ENCODE results near the gene MEIKIN. TPM values are rescaled to one million over a fixed set of nuclear protein-coding genes. Genes with fewer than 3 reads are reported as not detected.
"Not testable (repeated sequence)": the region's sequence is repeated elsewhere in the genome, so short reads cannot be mapped to it uniquely, and the experiment has no call there.

The MEIKIN gene
- total RNA-seq, 2 donors from 2014 or later = not detected

DNA sequence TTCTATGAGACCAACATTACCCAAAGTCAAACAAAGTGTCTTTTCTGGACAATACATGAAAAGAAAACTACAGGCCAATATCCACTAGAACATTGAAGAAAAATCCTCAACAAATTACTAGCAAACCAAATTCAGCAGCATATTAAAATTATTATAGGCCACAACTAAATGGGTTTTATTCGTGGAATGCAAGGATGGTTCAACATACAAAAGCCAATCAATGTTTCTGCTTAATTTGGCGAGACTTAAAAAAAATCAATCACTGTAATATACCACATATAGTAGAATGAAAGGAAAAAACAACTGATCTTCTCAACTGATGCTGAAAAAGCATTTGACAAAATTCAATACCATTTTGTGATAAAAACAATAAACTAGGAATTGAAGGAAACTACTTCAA lies 96.8 kb downstream of the MEIKIN start:
- no peaks in the 10 kb centered on the region for H3K27me3 Mint-ChIP-seq
- no peak overlapping the region for H3K4me3 Mint-ChIP-seq
- H3K36me3 Mint-ChIP-seq = peaks cover 49% of the 10 kb centered on the region
- DNase-seq (ENCODE audit: low spot score) (no peak), ATAC-seq (no peak)
- H3K9me3 Mint-ChIP-seq = peaks cover 22% of the 10 kb centered on the region
- H3K4me1 Mint-ChIP-seq (ENCODE audit: low read depth in 2 of 2) = peaks cover 3 to 4% of the 10 kb centered on the region in 2 donors
- H3K27ac Mint-ChIP-seq = no peak overlapping the region

DNA sequence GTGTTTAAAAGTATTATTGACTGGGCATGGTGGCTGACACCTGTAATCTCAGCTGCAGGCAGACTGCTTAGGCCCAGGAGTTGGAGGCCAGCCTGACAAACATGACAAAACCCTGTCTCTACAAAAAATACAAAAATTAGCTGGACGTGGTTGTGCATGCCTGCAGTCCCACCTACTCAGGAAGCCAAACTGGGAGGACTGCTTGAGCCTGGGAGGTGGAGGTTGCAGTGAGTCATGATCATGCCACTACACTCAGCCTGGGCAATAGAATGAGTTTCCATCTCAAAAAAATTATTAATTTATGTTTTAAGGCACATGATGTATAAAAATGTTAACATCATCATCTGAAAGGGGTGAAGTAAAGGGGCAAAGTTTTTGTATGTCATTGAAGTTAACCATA lies 98.9 kb downstream of the MEIKIN start:
- H3K36me3 Mint-ChIP-seq = peaks cover 48% of the 10 kb centered on the region
- no peak for ATAC-seq
- no peak overlapping the region for H3K4me3 Mint-ChIP-seq
- H3K4me1 Mint-ChIP-seq (ENCODE audit: low read depth in 2 of 2) = no peaks in the 10 kb centered on the region
- no peak for DNase-seq (ENCODE audit: low spot score)
- H3K9me3 Mint-ChIP-seq = peaks cover 23% of the 10 kb centered on the region
- no peaks in the 10 kb centered on the region for H3K27me3 Mint-ChIP-seq
- no peak overlapping the region for H3K27ac Mint-ChIP-seq

DNA sequence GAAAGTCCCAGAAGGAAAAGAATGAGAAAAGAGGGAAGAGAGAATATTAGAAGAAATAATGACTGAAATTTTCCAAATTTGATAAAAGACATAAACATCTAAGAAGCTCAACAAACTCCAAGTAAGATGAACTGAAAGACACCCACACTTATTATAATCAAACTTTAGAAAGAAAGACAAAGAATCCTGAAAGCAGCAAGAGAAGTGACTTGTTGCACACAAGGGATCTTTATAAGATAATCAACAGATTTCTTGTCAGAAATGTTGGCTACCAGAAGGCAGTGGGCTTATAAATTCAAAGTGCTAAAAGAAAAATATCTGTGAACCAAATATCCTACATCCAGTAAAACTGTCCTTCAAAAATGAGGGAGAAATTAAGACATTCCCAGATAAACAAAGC lies 99.6 kb downstream of the MEIKIN start:
- peaks cover 48% of the 10 kb centered on the region for H3K36me3 Mint-ChIP-seq
- no peak overlapping the region for H3K4me3 Mint-ChIP-seq
- no peak overlapping the region for H3K27ac Mint-ChIP-seq
- DNase-seq (ENCODE audit: low spot score) (no peak), ATAC-seq (no peak)
- H3K27me3 Mint-ChIP-seq = no peaks in the 10 kb centered on the region
- H3K4me1 Mint-ChIP-seq (ENCODE audit: low read depth in 2 of 2) = no peaks in the 10 kb centered on the region
- H3K9me3 Mint-ChIP-seq = peaks cover 23% of the 10 kb centered on the region

DNA sequence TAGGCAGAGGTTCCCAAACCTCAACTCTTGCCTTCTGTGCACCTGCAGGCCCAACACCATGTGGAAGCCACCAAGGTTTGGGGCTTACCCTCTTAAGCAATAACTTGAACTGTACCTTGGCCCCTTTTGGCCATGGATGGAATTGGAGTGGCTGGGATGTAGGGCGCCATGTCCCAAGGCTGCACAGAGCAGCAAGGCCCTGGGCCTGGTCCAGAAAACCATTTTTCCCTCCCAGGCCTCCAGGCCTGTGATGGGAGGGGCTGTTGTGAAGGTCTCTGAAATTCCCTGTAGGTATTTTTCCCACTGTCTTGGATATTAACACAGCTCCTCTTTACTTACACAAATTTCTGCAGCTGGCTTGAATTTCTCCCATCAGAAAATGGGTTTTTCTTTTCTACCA lies 102.5 kb downstream of the MEIKIN start:
- not testable (repeated sequence) for H3K27me3 Mint-ChIP-seq; H3K27ac Mint-ChIP-seq; DNase-seq (ENCODE audit: low spot score); ATAC-seq; H3K4me1 Mint-ChIP-seq (ENCODE audit: low read depth in 2 of 2); H3K4me3 Mint-ChIP-seq
- Mint-ChIP-seq H3K36me3 (peaks cover 44% of the 10 kb centered on the region), H3K9me3 (peaks cover 22% of the 10 kb centered on the region)

DNA sequence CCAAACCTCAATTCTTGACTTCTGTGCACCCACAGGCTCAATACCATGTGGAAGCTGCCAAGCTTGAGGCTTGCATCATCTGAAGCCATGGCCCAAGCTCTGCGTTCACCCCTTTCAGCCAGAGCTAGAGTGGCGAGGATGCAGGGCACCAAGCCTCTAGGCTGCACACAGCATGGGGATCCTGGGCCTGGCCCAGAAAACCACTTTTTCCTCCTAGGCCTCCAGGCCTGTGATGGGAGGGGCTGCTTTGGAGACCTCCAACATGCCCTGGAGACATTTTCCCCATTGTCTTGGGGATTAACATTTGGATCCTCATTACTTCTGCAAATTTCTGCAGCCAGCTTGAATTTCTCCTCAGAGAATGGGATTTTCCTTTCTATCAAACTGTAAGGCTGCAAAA lies 112.8 kb downstream of the MEIKIN start:
- H3K36me3 Mint-ChIP-seq; DNase-seq (ENCODE audit: low spot score); H3K27ac Mint-ChIP-seq; ATAC-seq; H3K27me3 Mint-ChIP-seq; H3K4me1 Mint-ChIP-seq (ENCODE audit: low read depth in 2 of 2); H3K9me3 Mint-ChIP-seq; H3K4me3 Mint-ChIP-seq: not testable (repeated sequence)

DNA sequence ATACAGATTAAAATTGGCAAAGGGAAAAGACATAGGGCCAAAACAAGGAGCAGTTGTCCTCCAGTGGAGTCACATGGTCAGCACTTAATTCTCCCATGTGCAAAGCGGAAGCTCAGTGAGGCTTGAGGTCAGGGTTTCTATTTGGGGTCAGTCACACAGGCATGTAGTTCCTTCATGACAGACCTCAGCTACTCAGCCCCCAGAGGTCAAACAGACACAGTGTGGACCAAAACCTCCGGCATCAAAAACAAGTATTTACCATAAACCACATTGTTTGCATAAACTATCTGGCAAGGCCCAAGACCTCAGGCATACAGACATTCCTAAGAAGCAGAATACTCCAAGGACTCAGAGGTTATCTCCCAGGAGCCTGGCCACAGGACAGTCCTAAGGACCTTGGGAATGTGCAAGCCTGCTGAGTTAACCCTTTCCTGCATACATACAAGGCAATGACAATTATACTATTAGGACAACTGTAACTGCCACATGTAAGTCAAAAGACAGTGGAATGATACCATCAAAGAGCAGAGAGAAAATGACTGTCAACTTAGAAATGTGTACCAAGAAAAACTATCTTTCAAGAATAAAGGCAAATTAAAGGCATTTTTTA lies 120.0 kb downstream of the MEIKIN start:
- no peaks in the 10 kb centered on the region for H3K36me3 Mint-ChIP-seq
- peaks cover 0 to 5% of the 10 kb centered on the region in 2 donors for H3K4me1 Mint-ChIP-seq (ENCODE audit: low read depth in 2 of 2)
- no peak overlapping the region for H3K4me3 Mint-ChIP-seq
- DNase-seq (ENCODE audit: low spot score) (no peak), ATAC-seq (no peak)
- H3K27me3 Mint-ChIP-seq = peaks cover 5 to 16% of the 10 kb centered on the region in 2 donors
- no peaks in the 10 kb centered on the region for H3K9me3 Mint-ChIP-seq
- no peak overlapping the region for H3K27ac Mint-ChIP-seq

DNA sequence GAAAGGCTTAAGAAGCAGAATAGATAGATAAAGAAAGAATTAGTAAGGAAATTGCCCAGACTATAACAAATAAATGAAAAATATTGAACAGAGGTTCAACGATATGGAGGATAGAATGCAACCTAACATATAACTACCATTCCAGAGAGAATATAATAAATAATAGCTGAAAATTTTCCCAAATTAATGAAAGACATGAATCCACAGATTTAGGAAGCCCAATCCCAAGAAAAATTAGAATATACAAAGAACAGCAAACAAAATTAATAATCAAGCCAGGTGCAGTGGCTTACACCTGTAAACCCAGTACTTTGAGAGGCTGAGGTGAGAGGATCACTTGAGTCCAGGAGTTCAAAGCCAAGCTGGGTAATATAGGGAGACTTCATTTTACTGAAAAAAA lies 120.8 kb downstream of the MEIKIN start:
- no peak overlapping the region for H3K27ac Mint-ChIP-seq
- no peak overlapping the region for H3K4me3 Mint-ChIP-seq
- H3K27me3 Mint-ChIP-seq = peaks cover 5 to 16% of the 10 kb centered on the region in 2 donors
- H3K9me3 Mint-ChIP-seq = no peaks in the 10 kb centered on the region
- H3K4me1 Mint-ChIP-seq (ENCODE audit: low read depth in 2 of 2) = peaks cover 0 to 5% of the 10 kb centered on the region in 2 donors
- DNase-seq (ENCODE audit: low spot score) = no peak
- ATAC-seq = no peak
- H3K36me3 Mint-ChIP-seq = no peaks in the 10 kb centered on the region

DNA sequence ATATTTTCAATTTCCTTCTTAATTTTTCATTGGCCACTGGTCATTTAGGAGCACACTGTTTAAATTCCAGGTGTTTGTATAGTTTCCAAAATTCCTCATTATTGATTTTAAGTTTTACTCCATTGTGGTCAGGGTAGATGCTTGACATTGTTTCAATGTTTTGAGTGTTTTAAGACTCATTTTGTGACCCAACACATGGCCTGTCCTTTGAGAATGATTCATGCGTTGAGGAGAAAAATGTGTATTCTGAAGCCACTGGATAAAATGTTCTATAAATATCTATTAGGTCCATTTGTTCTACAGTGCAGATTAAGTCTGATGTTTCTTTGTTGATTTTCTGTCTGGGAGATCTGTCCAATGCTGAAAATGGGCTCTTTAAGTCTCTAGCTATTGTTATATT lies 124.2 kb downstream of the MEIKIN start:
- DNase-seq (ENCODE audit: low spot score) (no peak), ATAC-seq (no peak)
- Mint-ChIP-seq H3K27ac (no peak overlapping the region), H3K9me3 (no peaks in the 10 kb centered on the region), H3K36me3 (no peaks in the 10 kb centered on the region), H3K4me3 (no peak overlapping the region), H3K4me1 (ENCODE audit: low read depth in 2 of 2) (peaks cover 4 to 6% of the 10 kb centered on the region in 2 donors), H3K27me3 (peaks cover 5 to 16% of the 10 kb centered on the region in 2 donors)

DNA sequence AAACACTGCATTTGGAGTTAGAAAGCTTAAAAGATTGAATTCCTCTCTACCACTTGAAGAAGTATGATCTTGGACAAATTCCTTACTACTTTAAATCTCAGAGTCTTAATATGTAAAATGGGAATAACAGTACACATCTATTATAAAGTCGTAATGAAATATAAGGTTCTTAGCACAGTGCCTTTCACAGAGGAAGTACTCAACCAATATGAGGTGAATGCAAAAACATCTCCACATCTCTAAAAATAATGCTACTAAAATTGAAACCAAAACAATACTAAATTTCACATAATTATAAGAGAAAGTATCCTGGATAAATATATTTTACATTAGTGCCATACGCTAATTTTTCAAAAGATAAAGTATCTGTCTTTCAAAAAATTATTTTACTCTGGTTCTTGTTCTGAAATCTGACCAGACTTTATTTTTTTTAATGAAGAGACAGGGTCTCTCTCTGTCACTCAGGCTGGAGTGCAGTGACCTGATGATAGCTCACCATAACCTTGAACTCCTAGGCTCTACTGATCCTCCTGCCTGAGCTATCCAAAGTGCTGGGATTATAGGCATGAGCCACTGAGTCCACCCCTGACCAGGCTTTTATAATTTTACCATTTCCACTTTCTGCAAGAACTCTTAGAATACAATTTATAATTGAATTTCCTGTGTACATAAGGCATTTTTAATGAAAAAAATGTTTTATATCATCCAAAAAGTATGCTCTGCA lies 127.3 kb downstream of the MEIKIN start:
- H3K4me1 Mint-ChIP-seq (ENCODE audit: low read depth in 2 of 2) = peaks cover 4 to 6% of the 10 kb centered on the region in 2 donors
- H3K36me3 Mint-ChIP-seq = no peaks in the 10 kb centered on the region
- ATAC-seq = no peak
- H3K9me3 Mint-ChIP-seq = no peaks in the 10 kb centered on the region
- no peak overlapping the region for H3K4me3 Mint-ChIP-seq
- no peak for DNase-seq (ENCODE audit: low spot score)
- H3K27ac Mint-ChIP-seq = peak overlapping the region in 1 of 2 donors; percentile 27
- peaks cover 3 to 13% of the 10 kb centered on the region in 2 donors for H3K27me3 Mint-ChIP-seq

DNA sequence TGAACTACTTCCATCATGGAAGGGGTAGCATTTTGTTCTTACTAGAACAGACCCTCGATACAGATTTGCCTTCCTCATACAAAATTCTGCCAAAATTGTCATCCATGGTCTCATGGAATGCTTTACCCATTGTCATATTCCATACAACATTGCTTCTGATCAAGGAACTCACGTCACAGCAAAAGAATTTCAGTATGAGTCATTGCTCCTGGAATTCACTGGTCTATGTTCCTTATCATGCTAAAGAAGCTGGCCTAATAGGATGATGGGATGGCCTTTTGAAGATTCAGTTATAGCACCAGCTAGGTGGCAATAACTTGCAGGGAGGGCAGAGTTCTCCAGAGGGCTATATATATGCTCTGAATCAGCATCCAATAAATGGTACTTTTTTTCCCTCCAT lies 130.5 kb downstream of the MEIKIN start:
- Mint-ChIP-seq H3K9me3 (no peaks in the 10 kb centered on the region), H3K27me3 (no peaks in the 10 kb centered on the region), H3K4me3 (no peak overlapping the region), H3K36me3 (no peaks in the 10 kb centered on the region), H3K27ac (no peak overlapping the region), H3K4me1 (ENCODE audit: low read depth in 2 of 2) (peaks cover 4 to 6% of the 10 kb centered on the region in 2 donors)
- ATAC-seq = no peak
- DNase-seq (ENCODE audit: low spot score) = no peak

DNA sequence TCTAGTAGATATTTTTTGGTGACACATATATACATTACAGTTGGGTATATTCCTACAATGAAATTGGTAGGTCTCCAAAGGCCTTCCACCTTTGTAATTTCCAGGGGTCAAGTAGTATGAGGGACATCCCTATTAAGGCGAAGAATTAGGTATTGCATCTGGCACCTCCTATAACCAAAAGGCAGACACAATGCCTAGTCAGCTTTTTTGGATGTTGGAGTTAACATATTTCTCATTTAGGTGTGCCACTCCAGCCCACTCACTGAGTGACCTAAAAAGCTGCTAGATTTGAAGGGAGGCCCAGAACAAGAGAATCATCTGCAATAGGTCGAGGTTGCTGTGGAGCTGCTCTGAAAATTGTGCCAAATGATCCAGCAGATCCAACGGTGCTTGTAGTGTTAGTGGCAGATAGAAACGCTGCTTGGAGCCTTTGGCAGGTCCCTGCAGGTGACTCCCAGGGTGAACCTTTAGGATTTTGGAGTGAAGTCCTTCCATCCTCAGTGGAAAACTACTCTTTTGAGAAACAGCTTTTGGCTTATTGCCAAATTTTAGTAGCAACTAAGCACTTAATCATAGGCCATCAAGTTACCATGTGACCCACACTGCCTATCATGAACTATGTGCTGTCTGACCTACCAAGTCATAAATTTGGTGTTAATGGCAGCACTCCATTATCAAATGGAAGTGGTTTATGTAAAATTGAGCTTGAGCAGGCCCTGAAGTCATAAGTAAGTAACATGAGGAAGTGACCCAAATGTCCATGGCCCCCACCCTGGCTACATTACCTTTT lies 132.9 kb downstream of the MEIKIN start:
- H3K4me3 Mint-ChIP-seq = no peak overlapping the region
- no peak overlapping the region for H3K27ac Mint-ChIP-seq
- H3K4me1 Mint-ChIP-seq (ENCODE audit: low read depth in 2 of 2) = peaks cover 0 to under 1% of the 10 kb centered on the region in 2 donors
- H3K36me3 Mint-ChIP-seq = no peaks in the 10 kb centered on the region
- DNase-seq (ENCODE audit: low spot score) (no peak), ATAC-seq (no peak)
- peaks cover 0 to 3% of the 10 kb centered on the region in 2 donors for H3K27me3 Mint-ChIP-seq
- no peaks in the 10 kb centered on the region for H3K9me3 Mint-ChIP-seq

DNA sequence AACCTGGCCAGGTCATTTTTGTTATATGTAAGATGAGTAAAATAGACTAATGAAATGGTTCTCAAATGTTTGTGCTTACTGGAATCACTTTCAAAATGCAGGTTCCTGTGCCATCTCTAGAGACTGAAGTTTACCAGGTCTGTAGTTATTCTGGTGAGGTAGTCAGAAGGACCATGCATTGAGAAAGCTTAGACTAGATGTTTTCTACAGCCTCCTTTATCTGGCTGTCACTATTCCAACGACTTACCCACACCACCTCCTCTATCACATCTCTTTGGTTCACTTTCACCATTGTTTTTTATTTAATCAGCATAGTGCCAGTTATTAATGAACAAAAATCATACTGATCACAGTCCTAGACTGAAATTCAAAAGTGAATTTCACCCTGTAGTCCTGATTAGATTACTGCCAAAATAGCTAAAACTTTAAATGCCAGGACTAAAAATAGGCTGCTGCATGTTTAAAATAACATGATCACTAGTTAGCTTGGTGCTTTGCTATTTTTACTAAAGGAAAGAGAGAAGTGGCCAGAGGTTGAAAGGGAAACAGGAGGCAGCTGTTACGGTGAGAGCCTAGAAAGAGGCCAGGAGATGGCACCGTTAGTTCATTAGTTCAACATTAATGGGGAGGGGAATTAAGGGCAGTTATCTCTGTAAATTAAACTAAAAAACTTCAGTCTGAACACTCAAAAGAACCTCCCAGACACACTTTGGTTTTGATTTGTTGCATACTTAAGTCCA lies 134.8 kb downstream of the MEIKIN start:
- no peak overlapping the region for H3K27ac Mint-ChIP-seq
- DNase-seq (ENCODE audit: low spot score) = no peak

DNA sequence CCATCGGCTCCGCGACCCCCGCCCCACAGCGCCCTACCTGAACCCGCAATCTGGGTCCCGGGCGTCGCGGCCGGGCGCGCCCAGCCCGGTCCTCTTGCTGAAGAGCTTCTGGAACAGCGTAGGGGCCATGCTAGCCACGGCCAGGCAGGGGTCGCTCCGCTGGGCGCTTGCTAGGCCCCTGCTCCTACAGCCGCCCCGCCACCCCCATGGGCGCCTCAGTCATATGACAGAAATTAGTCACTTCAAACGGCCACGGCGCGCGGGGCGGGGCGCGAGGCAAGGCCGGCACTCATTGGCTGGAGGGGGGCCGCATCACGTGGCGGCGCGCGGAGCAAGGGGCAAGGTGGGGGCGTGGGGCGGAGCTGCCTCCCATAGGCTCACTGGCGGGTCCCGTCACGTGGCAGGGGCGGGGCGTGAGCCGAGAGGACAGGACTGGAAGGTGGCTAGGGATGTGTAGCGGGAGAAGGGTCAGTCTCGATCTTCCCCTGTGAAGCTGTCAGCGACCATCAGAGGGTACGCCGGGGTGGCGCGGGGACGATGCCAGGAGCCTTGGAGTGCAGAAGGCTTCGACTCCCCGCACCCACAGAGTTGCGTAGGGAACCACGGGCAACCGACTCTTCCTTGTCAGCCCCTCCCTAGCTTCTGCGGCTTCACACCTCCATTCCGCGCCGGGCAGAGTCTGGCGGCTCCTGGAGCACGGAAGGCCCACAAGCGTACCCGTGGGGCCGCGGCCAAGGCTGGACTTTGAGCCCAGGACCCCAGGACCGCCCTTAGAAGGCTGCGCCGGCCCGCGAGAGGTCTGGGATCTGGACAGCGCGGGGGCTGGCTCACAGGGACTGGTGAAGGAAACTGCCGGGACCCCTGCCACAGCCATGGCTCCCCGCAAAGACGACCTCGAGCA lies 148.4 kb downstream of the MEIKIN start, which contains the start of gene FNIP1:
FNIP1 (minus strand) TSS at position 225 of the 901 bp plus-strand sequence; CDS start at position 129, 96 bp downstream.
- peak within 1 kb of the TSS; percentile 86 to 94 for H3K27ac Mint-ChIP-seq
- peak; percentile 99 for ATAC-seq
- peaks cover 19 to 21% of the 10 kb centered on the region in 2 donors for H3K4me1 Mint-ChIP-seq (ENCODE audit: low read depth in 2 of 2)
- peak within 1 kb of the TSS; percentile 97 for H3K4me3 Mint-ChIP-seq
- DNase-seq (ENCODE audit: low spot score) = peak; percentile 100
- no peaks in the 10 kb centered on the region for H3K27me3 Mint-ChIP-seq
- no peaks in the 10 kb centered on the region for H3K36me3 Mint-ChIP-seq
- H3K9me3 Mint-ChIP-seq = no peaks in the 10 kb centered on the region

More for the DNA sequence above, 134.8 kb downstream of the MEIKIN start:
- H3K4me1 Mint-ChIP-seq (ENCODE audit: low read depth in 2 of 2) = no peaks in the 10 kb centered on the region
- H3K4me3 Mint-ChIP-seq = no peak overlapping the region
- H3K36me3 Mint-ChIP-seq = no peaks in the 10 kb centered on the region
- ATAC-seq = no peak
- peaks cover 0 to 3% of the 10 kb centered on the region in 2 donors for H3K27me3 Mint-ChIP-seq
- no peaks in the 10 kb centered on the region for H3K9me3 Mint-ChIP-seq
